SK-N-SH treated with all-trans-retinoic acid at 6 μM for 48 hours (cell line): ENCODE data around the gene POLR2C.

Experiments used
- ATAC-seq: fragments of 200-7000 bp; cut with Tn5 transposase; 3 replicates; pipeline ENCODE4 v1.9.1; 2020; ENCODE audit warnings: mild to moderate bottlenecking, moderate library complexity
- ARNTL ChIP-seq: fragments of 450-650 bp; formaldehyde crosslinking; IDR thresholded peaks from 2 replicates; pipeline ENCODE4 v1.5.0; 2020; ENCODE audit warnings: low read depth, mild to moderate bottlenecking, moderate library complexity, borderline replicate concordance
- BACH2 ChIP-seq: fragments of 250-450 bp; sonication (Bioruptor Pico); IDR thresholded peaks from 2 replicates; pipeline ENCODE4 v1.9.0; 2021; ENCODE audit warnings: mild to moderate bottlenecking, borderline replicate concordance
- CSDC2 ChIP-seq: fragments of 250-450 bp; sonication (Bioruptor Pico); IDR thresholded peaks from 2 replicates; pipeline ENCODE4 v1.5.0; 2020; ENCODE audit warnings: mild to moderate bottlenecking, moderate library complexity
- ESRRG ChIP-seq: fragments of 250-450 bp; sonication (Bioruptor Pico); IDR thresholded peaks from 2 replicates; pipeline ENCODE4 v1.6.1; 2021; ENCODE audit warnings: mild to moderate bottlenecking
- GLIS3 ChIP-seq: fragments of 250-450 bp; sonication (Bioruptor Pico); IDR thresholded peaks from 2 replicates; pipeline ENCODE4 v1.5.0; 2020; ENCODE audit warnings: mild to moderate bottlenecking, moderate library complexity
- TCF4 ChIP-seq: fragments of 250-450 bp; sonication (Bioruptor Pico); IDR thresholded peaks from 2 replicates; pipeline ENCODE4 v1.8.0; 2021; ENCODE audit warnings: mild to moderate bottlenecking, moderate library complexity, borderline replicate concordance
- ZC3H10 ChIP-seq: fragments of 250-450 bp; sonication (Bioruptor Pico); IDR thresholded peaks from 2 replicates; pipeline ENCODE4 v1.5.1; 2021; ENCODE audit warnings: mild to moderate bottlenecking, moderate library complexity
- ZFP30 ChIP-seq: fragments of 450-650 bp; formaldehyde crosslinking; IDR thresholded peaks from 2 replicates; pipeline ENCODE4 v1.5.0; 2022; ENCODE audit warnings: mild to moderate bottlenecking, moderate library complexity
- ZNF565 ChIP-seq: fragments of 450-650 bp; formaldehyde crosslinking; conservative IDR thresholded peaks from 2 replicates; pipeline ENCODE4 v1.5.0; 2020; ENCODE audit warnings: low read depth, mild to moderate bottlenecking, moderate library complexity
- ZNF70 ChIP-seq: fragments of 450-650 bp; formaldehyde crosslinking; IDR thresholded peaks from 2 replicates; pipeline ENCODE4 v1.5.0; 2020; ENCODE audit warnings: mild to moderate bottlenecking, moderate library complexity
- ZNF8 ChIP-seq: fragments of 450-650 bp; formaldehyde crosslinking; IDR thresholded peaks from 2 replicates; pipeline ENCODE4 v1.5.0; 2020; ENCODE audit warnings: mild to moderate bottlenecking, moderate library complexity
- TF ChIP-seq, protein P1 (sequence below): fragments of 250-450 bp; sonication (Bioruptor Pico); IDR thresholded peaks from 2 replicates; pipeline ENCODE4 v1.5.0; 2020; ENCODE audit warnings: mild to moderate bottlenecking, moderate library complexity
- TF ChIP-seq, protein P2 (sequence below): fragments of 250-450 bp; sonication (Bioruptor Pico); IDR thresholded peaks from 2 replicates; pipeline ENCODE4 v1.8.0; 2021; ENCODE audit warnings: low read depth, mild to moderate bottlenecking, moderate library complexity, borderline replicate concordance
- TF ChIP-seq, protein P3 (sequence below): fragments of 250-450 bp; sonication (Bioruptor Pico); IDR thresholded peaks from 2 replicates; pipeline ENCODE4 v1.5.1; 2020; ENCODE audit warnings: low read depth, mild to moderate bottlenecking, moderate library complexity
- TF ChIP-seq, protein P4 (sequence below): fragments of 250-450 bp; sonication (Bioruptor Pico); IDR thresholded peaks from 2 replicates; pipeline ENCODE4 v1.8.0; 2020; ENCODE audit warnings: mild to moderate bottlenecking, moderate library complexity, borderline replicate concordance

The POLR2C gene

DNA sequence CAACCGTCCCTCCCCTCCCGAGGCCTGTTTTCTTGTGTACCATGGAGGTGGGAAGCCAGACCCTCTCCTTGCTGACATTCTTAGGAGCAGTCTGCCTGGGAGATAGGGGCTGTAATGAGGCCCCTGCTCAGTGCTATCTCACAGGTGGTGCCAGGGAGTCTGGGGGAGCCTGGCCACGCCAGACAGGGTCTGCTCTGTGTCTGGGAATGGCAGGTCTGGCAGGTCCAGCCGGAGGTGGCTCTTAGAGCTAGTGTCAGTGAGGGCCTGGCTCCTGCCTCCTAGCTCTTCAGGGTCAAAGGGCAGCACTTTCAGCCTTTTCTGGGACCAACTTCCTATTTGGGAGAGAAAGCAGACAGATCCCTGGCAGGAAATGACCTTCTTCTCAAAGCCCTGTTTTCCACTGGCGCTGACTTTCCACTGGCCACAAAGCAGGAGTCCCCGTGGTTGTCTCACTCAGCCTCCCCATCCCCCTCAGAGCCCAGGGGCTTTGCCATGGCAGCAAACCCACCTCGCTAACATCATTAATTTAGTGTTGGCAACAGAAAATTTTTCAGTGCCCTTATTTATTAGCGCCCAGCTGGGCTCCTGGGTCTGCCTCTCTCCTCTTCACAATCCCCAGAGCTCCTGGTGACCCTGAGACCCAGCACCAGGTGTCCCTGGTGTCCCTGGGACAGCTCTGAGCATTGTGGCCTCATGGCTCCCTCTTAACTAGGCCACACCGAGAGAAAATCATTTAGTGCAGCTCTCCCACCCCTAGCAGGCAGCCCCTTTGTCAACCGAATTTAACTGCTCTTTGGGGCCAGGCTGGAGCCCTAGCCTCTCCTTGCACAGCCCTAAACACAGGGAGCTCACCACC, 47.8 kb downstream of the POLR2C start:
- TF ChIP-seq ZNF70 (no peak), TCF4 (CRISPR knock-in tag) (peak; percentile 75; the same call in 1 of the 2 replicates)
- TF ChIP-seq, protein P1, sequence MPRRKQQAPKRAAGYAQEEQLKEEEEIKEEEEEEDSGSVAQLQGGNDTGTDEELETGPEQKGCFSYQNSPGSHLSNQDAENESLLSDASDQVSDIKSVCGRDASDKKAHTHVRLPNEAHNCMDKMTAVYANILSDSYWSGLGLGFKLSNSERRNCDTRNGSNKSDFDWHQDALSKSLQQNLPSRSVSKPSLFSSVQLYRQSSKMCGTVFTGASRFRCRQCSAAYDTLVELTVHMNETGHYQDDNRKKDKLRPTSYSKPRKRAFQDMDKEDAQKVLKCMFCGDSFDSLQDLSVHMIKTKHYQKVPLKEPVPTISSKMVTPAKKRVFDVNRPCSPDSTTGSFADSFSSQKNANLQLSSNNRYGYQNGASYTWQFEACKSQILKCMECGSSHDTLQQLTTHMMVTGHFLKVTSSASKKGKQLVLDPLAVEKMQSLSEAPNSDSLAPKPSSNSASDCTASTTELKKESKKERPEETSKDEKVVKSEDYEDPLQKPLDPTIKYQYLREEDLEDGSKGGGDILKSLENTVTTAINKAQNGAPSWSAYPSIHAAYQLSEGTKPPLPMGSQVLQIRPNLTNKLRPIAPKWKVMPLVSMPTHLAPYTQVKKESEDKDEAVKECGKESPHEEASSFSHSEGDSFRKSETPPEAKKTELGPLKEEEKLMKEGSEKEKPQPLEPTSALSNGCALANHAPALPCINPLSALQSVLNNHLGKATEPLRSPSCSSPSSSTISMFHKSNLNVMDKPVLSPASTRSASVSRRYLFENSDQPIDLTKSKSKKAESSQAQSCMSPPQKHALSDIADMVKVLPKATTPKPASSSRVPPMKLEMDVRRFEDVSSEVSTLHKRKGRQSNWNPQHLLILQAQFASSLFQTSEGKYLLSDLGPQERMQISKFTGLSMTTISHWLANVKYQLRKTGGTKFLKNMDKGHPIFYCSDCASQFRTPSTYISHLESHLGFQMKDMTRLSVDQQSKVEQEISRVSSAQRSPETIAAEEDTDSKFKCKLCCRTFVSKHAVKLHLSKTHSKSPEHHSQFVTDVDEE (CRISPR knock-in tag), result peak; percentile 46
- peak; percentile 43; the same call in 2 of the 3 replicates for ATAC-seq

DNA sequence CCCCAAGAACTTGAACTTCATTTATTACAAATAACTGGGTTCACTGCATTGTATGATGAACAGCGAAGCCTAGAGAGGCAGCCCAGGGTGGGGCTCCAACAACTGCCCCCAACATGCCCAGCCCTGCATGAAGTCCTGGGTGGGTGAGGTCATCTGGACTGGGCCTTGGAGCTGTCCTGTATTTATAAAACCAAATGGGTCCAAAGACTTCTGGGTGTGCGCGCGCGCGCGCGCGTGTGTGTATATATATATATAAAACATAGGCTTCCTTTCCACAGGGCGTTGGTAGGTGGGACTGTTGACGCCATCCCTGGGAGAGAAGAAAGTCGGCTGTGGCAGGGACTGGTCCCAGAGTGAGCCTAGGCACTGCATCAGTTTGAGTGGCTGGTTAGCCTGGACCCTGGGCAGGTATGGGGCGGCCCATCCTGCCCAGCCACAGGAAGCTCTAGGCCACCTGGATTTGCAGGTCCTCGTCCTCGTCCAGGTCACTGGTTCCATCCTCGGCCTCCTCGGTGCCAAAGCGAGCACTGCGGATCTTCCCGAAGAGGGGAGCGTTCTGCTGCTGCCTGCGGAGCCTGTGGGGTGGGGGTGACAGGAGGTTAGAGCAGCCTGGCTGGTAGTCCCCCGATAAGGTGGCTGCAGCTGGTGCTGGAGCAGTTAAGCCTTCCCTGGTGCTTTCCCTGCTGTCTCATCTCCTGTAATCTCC, 50.0 kb downstream of the POLR2C start:
- TF ChIP-seq CSDC2, result no peak
- TF ChIP-seq, protein P1 (CRISPR knock-in tag), result no peak
- no peak for TF ChIP-seq ZFP30 (CRISPR knock-in tag)
- no peak for TF ChIP-seq ZNF8 (CRISPR knock-in tag)
- no peak for TF ChIP-seq GLIS3 (CRISPR knock-in tag)
- TF ChIP-seq, protein P2, sequence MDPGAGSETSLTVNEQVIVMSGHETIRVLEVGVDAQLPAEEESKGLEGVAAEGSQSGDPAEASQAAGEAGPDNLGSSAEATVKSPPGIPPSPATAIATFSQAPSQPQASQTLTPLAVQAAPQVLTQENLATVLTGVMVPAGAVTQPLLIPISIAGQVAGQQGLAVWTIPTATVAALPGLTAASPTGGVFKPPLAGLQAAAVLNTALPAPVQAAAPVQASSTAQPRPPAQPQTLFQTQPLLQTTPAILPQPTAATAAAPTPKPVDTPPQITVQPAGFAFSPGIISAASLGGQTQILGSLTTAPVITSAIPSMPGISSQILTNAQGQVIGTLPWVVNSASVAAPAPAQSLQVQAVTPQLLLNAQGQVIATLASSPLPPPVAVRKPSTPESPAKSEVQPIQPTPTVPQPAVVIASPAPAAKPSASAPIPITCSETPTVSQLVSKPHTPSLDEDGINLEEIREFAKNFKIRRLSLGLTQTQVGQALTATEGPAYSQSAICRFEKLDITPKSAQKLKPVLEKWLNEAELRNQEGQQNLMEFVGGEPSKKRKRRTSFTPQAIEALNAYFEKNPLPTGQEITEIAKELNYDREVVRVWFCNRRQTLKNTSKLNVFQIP (CRISPR knock-in tag), result no peak
- TF ChIP-seq, protein P3, sequence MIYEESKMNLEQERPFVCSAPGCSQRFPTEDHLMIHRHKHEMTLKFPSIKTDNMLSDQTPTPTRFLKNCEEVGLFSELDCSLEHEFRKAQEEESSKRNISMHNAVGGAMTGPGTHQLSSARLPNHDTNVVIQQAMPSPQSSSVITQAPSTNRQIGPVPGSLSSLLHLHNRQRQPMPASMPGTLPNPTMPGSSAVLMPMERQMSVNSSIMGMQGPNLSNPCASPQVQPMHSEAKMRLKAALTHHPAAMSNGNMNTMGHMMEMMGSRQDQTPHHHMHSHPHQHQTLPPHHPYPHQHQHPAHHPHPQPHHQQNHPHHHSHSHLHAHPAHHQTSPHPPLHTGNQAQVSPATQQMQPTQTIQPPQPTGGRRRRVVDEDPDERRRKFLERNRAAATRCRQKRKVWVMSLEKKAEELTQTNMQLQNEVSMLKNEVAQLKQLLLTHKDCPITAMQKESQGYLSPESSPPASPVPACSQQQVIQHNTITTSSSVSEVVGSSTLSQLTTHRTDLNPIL, result no peak
- no peak for TF ChIP-seq ARNTL (CRISPR knock-in tag)
- TF ChIP-seq BACH2 (CRISPR knock-in tag), result no peak
- TF ChIP-seq ZNF565, result no peak
- TF ChIP-seq ZC3H10 (CRISPR knock-in tag), result no peak
- no peak for TF ChIP-seq ESRRG (CRISPR knock-in tag)
- no peak for ATAC-seq

DNA sequence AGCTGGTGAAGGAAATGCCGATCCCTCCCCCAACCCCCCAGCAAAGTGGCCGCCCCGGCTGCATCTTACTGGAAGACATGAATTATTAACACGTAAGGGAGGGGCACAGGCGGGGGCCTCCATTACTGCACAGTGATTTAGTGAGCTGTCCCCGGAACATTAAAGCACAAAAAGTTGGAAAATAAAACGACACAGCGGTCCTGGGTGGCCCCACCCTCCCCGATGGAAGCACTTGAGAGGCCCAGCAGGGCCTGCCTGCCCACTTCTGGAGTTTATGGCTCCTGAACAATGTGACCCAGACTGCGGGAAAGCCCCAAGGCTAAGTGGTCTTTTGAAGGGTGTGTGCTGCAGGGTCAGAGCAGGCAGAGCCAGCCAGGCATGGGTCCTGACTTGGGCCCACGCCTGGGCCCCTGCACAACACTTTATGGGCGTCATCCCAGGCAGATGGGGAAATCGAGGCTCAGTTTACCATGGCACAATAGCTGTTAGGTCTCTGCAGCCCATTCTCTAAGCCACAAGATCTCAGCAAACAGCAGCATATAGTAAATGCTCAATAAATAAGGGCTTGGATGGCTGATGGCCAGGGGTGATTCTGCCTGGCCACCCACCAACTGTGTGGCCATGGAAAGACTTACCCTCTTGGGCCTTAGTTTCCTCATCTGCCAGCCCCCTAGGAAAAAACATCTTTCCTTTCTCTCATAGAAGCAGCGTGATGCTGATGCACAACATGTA, 51.1 kb downstream of the POLR2C start:
- TF ChIP-seq, protein P4, sequence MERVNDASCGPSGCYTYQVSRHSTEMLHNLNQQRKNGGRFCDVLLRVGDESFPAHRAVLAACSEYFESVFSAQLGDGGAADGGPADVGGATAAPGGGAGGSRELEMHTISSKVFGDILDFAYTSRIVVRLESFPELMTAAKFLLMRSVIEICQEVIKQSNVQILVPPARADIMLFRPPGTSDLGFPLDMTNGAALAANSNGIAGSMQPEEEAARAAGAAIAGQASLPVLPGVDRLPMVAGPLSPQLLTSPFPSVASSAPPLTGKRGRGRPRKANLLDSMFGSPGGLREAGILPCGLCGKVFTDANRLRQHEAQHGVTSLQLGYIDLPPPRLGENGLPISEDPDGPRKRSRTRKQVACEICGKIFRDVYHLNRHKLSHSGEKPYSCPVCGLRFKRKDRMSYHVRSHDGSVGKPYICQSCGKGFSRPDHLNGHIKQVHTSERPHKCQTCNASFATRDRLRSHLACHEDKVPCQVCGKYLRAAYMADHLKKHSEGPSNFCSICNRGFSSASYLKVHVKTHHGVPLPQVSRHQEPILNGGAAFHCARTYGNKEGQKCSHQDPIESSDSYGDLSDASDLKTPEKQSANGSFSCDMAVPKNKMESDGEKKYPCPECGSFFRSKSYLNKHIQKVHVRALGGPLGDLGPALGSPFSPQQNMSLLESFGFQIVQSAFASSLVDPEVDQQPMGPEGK (CRISPR knock-in tag), result 0 out of 2 replicates have a peak, but pooled peaks have one; percentile 20
- TF ChIP-seq ZNF70, result no peak
- TF ChIP-seq, protein P1 (CRISPR knock-in tag), result no peak

More for the DNA sequence above, 51.1 kb downstream of the POLR2C start:
- ATAC-seq, result no peak
